OCI-LY7 (cell line): ENCODE results near the gene IL1RAPL2. TPM values are rescaled to one million over a fixed set of nuclear protein-coding genes. Genes with fewer than 3 reads are reported as not detected.

ENCODE experiments used
- BruUV-seq: library from RNA; stranded (reverse); fragments of 400-500 nt; replicated peaks from 2 replicates; lab custom pipeline; 2021; lab: Mats Ljungman, UMichigan
- CTCF ChIA-PET: fragments of 300-600 bp; sonication (Branson Sonifier 250); formaldehyde crosslinking; loops from one replicate; lab custom pipeline; 2022; ENCODE audit warnings: antibody characterized with exemption; ENCODE audit not compliant: unreplicated experiment; lab: Charles Lee
- POLR2A ChIA-PET: fragments of 300-600 bp; sonication (Branson Sonifier 250); formaldehyde crosslinking; loops from one replicate; lab custom pipeline; 2022; ENCODE audit warnings: antibody characterized with exemption; lab: Charles Lee
- DNase-seq: peaks from one replicate; pipeline ENCODE4 v3.0.0-alpha.2; 2015; ENCODE audit warnings: low spot score
- H2AFZ ChIP-seq: fragments of 200-600 bp; sonication (generic), shearing (Covaris generic); 2 replicates; pipeline ENCODE4 v1.6.1; 2014; ENCODE audit warnings: mild to moderate bottlenecking, antibody characterized with exemption, low read length, moderate library complexity
- H3K27ac ChIP-seq: fragments of 200-600 bp; sonication (generic); 2 replicates; pipeline ENCODE4 v1.5.1; 2014; ENCODE audit warnings: mixed run types, low read depth, mild to moderate bottlenecking, moderate library complexity, low read length, inconsistent platforms; ENCODE audit not compliant: poor library complexity, severe bottlenecking
- H3K36me3 ChIP-seq: fragments of 200-600 bp; sonication (generic); 2 replicates; pipeline ENCODE4 v1.6.1; 2014; ENCODE audit warnings: mild to moderate bottlenecking, antibody characterized with exemption, low read length, moderate library complexity, mixed read lengths; ENCODE audit not compliant: insufficient read depth
- H3K4me1 ChIP-seq: fragments of 200-600 bp; sonication (generic); 2 replicates; pipeline ENCODE4 v1.5.1; 2014; ENCODE audit warnings: mild to moderate bottlenecking, low read length; ENCODE audit not compliant: insufficient read depth, poor library complexity, severe bottlenecking
- H3K4me2 ChIP-seq: fragments of 200-600 bp; sonication (generic); 2 replicates; pipeline ENCODE4 v1.6.1; 2014; ENCODE audit warnings: mild to moderate bottlenecking, low read length
- H3K4me3 ChIP-seq: fragments of 200-600 bp; sonication (generic); 2 replicates; pipeline ENCODE4 v1.5.1; 2014; ENCODE audit warnings: mild to moderate bottlenecking, low read depth, low read length; ENCODE audit not compliant: poor library complexity, severe bottlenecking
- H3K79me2 ChIP-seq: fragments of 200-600 bp; sonication (generic); 2 replicates; pipeline ENCODE4 v1.6.1; 2016; ENCODE audit warnings: low read depth, mild to moderate bottlenecking, low read length, moderate library complexity, mixed read lengths; ENCODE audit not compliant: insufficient read depth
- H3K9me2 ChIP-seq: fragments of 200-600 bp; sonication (generic); 2 replicates; pipeline ENCODE4 v1.6.1; 2016; ENCODE audit warnings: mild to moderate bottlenecking, low read length, mixed read lengths; ENCODE audit not compliant: insufficient read depth
- H3K9me3 ChIP-seq: fragments of 200-600 bp; sonication (generic); 2 replicates; pipeline ENCODE4 v1.6.1; 2014; ENCODE audit warnings: mild to moderate bottlenecking, mixed run types, low read length, mixed read lengths
- H4K20me1 ChIP-seq: fragments of 200-600 bp; sonication (generic); 2 replicates; pipeline ENCODE4 v1.6.1; 2014; ENCODE audit warnings: mild to moderate bottlenecking, antibody characterized with exemption, low read length, moderate library complexity, mixed read lengths; ENCODE audit not compliant: insufficient read depth
- CTCF ChIP-seq: fragments of 200-600 bp; sonication (generic); conservative IDR thresholded peaks from 2 replicates; pipeline ENCODE4 v1.5.1; 2014; ENCODE audit warnings: mild to moderate bottlenecking, antibody characterized with exemption, low read length, moderate library complexity, mixed read lengths
- EZH2phosphoT487 ChIP-seq: fragments of 200-600 bp; sonication (generic); IDR thresholded peaks from 2 replicates; pipeline ENCODE4 v1.6.1; 2018; ENCODE audit warnings: low read depth, borderline replicate concordance, mild to moderate bottlenecking, mixed run types, antibody characterized with exemption, low read length, moderate library complexity, mixed read lengths
- intact Hi-C: fragments of 100-400 bp; cut with micrococcal nuclease; formaldehyde crosslinking; loops from one replicate; pipeline ENCODE4 v1.10.0; 2022; ENCODE audit not compliant: unreplicated experiment
- total RNA-seq, 2 experiments: library from RNA; depleted of rRNA in 1 of 2; stranded (reverse); fragments of >200 nt in 1 of 2; shearing (Covaris generic) in 1 of 2; gene quantifications; 2 replicates each; pipeline ENCODE4 v1.2.3, GENCODE V29; 2014 to 2022

Gene IL1RAPL2
- total RNA-seq, 2 experiments from 2014 or later: not detected

- no TSS peak for BruUV-seq
- intact Hi-C loops: no loop called here
- no peaks in the 10 kb centered on the region for H4K20me1 ChIP-seq
- H3K9me2 ChIP-seq: no peaks in the 10 kb centered on the region
- POLR2A ChIA-PET: no interaction called here
- DNase-seq: no peak
- no peaks in the 10 kb centered on the region for H3K4me1 ChIP-seq
- H3K79me2 ChIP-seq: no peaks in the 10 kb centered on the region
- no peak overlapping the region for H3K27ac ChIP-seq
- H3K9me3 ChIP-seq: no peaks in the 10 kb centered on the region
- H3K4me3 ChIP-seq: no peak overlapping the region
- no peak for TF ChIP-seq CTCF
- H3K36me3 ChIP-seq: no peaks in the 10 kb centered on the region
- CTCF ChIA-PET: no interaction called here
- no peak overlapping the region for H3K4me2 ChIP-seq
- no peak overlapping the region for H2AFZ ChIP-seq
Measured at GRCh38 chrX:105723966-105724735, 1158.2 kb downstream of the IL1RAPL2 start.

- ChIA-PET POLR2A (no interaction called here), CTCF (no interaction called here)
- no peak for DNase-seq
- intact Hi-C loops: no loop called here
- no peak overlapping the region for H2AFZ ChIP-seq
- no peaks in the 10 kb centered on the region for H3K9me3 ChIP-seq
- H3K9me2 ChIP-seq: no peaks in the 10 kb centered on the region
- no peak overlapping the region for H3K4me2 ChIP-seq
- no peaks in the 10 kb centered on the region for H4K20me1 ChIP-seq
- TF ChIP-seq CTCF (no peak), EZH2phosphoT487 (no peak)
- H3K36me3 ChIP-seq: no peaks in the 10 kb centered on the region
- no peaks in the 10 kb centered on the region for H3K79me2 ChIP-seq
- H3K4me1 ChIP-seq: no peaks in the 10 kb centered on the region
- H3K27ac ChIP-seq: no peak overlapping the region
- BruUV-seq: no TSS peak
- no peak overlapping the region for H3K4me3 ChIP-seq
Measured at GRCh38 chrX:105725228-105725627, 1159.2 kb downstream of the IL1RAPL2 start.

- TF ChIP-seq CTCF: no peak
- TF ChIP-seq EZH2phosphoT487: no peak
- Histone ChIP-seq H3K79me2 (no peaks in the 10 kb centered on the region), H3K9me3 (no peaks in the 10 kb centered on the region), H3K4me1 (no peaks in the 10 kb centered on the region), H2AFZ (no peak overlapping the region), H3K4me3 (no peak overlapping the region), H3K36me3 (no peaks in the 10 kb centered on the region), H4K20me1 (no peaks in the 10 kb centered on the region), H3K27ac (no peak overlapping the region), H3K4me2 (no peak overlapping the region), H3K9me2 (no peaks in the 10 kb centered on the region)
- ChIA-PET POLR2A (no interaction called here), CTCF (no interaction called here)
- no TSS peak for BruUV-seq
- DNase-seq: no peak
- intact Hi-C loops: no loop called here
Measured at GRCh38 chrX:105738162-105738561, 1172.2 kb downstream of the IL1RAPL2 start.
